ENCODE results near the gene CHD5. TPM values are rescaled to one million over a fixed set of nuclear protein-coding genes. Genes with fewer than 3 reads are reported as not detected.

The CHD5 gene
- total RNA-seq, 2 donors from 2014 or later = 0.07 to 2.0 TPM

GRCh38 chr1:6099297-6099696 is 80.8 kb downstream of the CHD5 start:
- Histone ChIP-seq H3K27me3 (no peaks in the 10 kb centered on the region), H3K36me3 (no peaks in the 10 kb centered on the region), H3K27ac (no peak overlapping the region), H3K4me1 (no peaks in the 10 kb centered on the region), H3K4me3 (no peak overlapping the region), H3K9me3 (no peaks in the 10 kb centered on the region)
- no peak for DNase-seq (ENCODE audit: low spot score)
- TF ChIP-seq CTCF (IDR thresholded peaks at IDR 0.05) = no peak

GRCh38 chr1:6098303-6099215 is 81.6 kb downstream of the CHD5 start:
- TF ChIP-seq CTCF (IDR thresholded peaks at IDR 0.05) = no peak
- no peak overlapping the region for H3K27ac ChIP-seq
- H3K9me3 ChIP-seq = no peaks in the 10 kb centered on the region
- no peaks in the 10 kb centered on the region for H3K36me3 ChIP-seq
- no peak overlapping the region for H3K4me3 ChIP-seq
- no peaks in the 10 kb centered on the region for H3K27me3 ChIP-seq
- DNase-seq (ENCODE audit: low spot score) = no peak
- no peaks in the 10 kb centered on the region for H3K4me1 ChIP-seq

DNA sequence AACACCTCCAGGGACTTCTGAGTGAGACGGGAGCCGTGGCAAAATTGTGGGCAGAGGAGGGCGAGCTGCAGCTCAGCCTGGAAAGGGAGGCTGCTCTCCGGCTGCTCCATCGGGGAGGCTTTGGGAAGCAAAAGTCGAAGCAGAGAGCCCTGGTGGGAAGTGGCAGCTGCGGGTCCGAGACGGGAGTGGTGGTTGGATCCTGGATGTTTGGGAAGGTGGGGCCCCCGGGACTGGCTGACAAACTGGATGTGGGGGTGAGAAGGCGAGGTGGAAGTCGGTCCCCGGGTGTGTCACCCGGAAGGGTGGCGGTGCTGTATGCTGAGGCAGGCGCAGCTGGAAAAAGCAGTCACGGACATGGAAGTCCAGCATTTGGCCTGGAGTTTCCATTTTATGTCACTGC is 82.3 kb downstream of the CHD5 start:
- DNase-seq (ENCODE audit: low spot score) = no peak
- Histone ChIP-seq H3K27me3 (no peaks in the 10 kb centered on the region), H3K4me3 (no peak overlapping the region), H3K9me3 (no peaks in the 10 kb centered on the region), H3K27ac (no peak overlapping the region), H3K36me3 (no peaks in the 10 kb centered on the region), H3K4me1 (no peaks in the 10 kb centered on the region)
- TF ChIP-seq CTCF (IDR thresholded peaks at IDR 0.05) = no peak

DNA sequence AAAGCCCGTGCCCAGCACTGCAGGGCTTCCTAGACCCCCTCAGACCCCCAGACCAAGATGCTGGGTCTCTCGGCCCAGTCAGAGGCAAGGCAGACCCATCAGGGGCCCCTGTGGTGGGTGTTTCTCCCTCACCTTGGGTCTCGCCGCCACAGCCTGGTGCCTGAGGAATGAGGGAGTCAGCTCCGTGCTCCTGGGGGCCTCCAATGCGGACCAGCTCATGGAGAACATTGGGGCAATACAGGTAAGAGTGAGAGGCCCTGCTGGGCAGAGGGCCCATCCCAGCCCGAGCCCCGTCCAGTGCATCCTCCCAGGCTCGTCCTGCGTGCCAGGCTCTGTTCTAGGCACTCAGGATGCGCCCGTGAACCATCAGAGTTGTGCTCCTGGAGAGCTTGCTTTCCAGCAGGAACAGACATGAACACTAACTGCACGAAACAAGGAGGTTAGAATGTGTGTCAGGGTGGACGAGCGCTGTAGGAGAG is 83.0 kb downstream of the CHD5 start:
- H3K36me3 ChIP-seq = no peaks in the 10 kb centered on the region
- H3K9me3 ChIP-seq = no peaks in the 10 kb centered on the region
- H3K4me1 ChIP-seq = no peaks in the 10 kb centered on the region
- no peak for TF ChIP-seq CTCF (IDR thresholded peaks at IDR 0.05)
- H3K27ac ChIP-seq = no peak overlapping the region
- H3K27me3 ChIP-seq = no peaks in the 10 kb centered on the region
- no peak for DNase-seq (ENCODE audit: low spot score)
- no peak overlapping the region for H3K4me3 ChIP-seq

- H3K36me3 ChIP-seq = no peaks in the 10 kb centered on the region
- H3K27me3 ChIP-seq = no peaks in the 10 kb centered on the region
- no peak for DNase-seq (ENCODE audit: low spot score)
- H3K27ac ChIP-seq = no peak overlapping the region
- no peaks in the 10 kb centered on the region for H3K9me3 ChIP-seq
- no peaks in the 10 kb centered on the region for H3K4me1 ChIP-seq
- no peak for TF ChIP-seq CTCF (IDR thresholded peaks at IDR 0.05)
- no peak overlapping the region for H3K4me3 ChIP-seq
Observed at GRCh38 chr1:6096243-6097116, 83.6 kb downstream of the CHD5 start.

Data from right atrium auricular region (tissue), 2 donors.